SH-SY5Y (cell line): ENCODE data around the gene SLC8A3.

Experiments
- GATA2 ChIP-seq: IDR thresholded peaks from 2 replicates; pipeline ENCODE4 v1.6.1; 2011; ENCODE audit warnings: mild to moderate bottlenecking, low read depth, low read length
- GATA3 ChIP-seq: IDR thresholded peaks from 2 replicates; pipeline ENCODE4 v1.6.1; 2011; ENCODE audit warnings: low read depth, mild to moderate bottlenecking, low read length, moderate library complexity

GRCh38 chr14:70011098-70011497 is 177.7 kb downstream of the SLC8A3 start:
- TF ChIP-seq GATA2 (no peak), GATA3 (no peak)
